T47D (cell line): Measurements from ENCODE around the gene PIK3C3.
"Not testable (repeated sequence)": the region's sequence is repeated elsewhere in the genome, so short reads cannot be mapped to it uniquely, and the experiment has no call there.

ENCODE experiments used
- DNase-seq, 2 experiments: peaks; one replicate each; pipeline versions ENCODE4 v3.0.0 to v3.0.0-alpha.2; 2011 to 2012; ENCODE audit warnings: low read depth in 1 of 2, low spot score in 1 of 2
- JUND ChIP-seq: IDR thresholded peaks from 2 replicates; pipeline ENCODE4 v1.6.1; 2012; ENCODE audit warnings: low read depth
- in situ Hi-C: cut with HindIII; loops from 2 replicates; pipeline ENCODE4 v1.10.0; 2016; ENCODE audit warnings: low sequenced_read_pairs, low pct_unique_long_range_greater_than_20kb

PIK3C3 gene

GRCh38 chr18:42001801-42002200, 46.8 kb downstream of the PIK3C3 start:
- DNase-seq: no peak
- in situ Hi-C loops: no loop called here
- TF ChIP-seq JUND: no peak

- DNase-seq: no peak
- TF ChIP-seq JUND: no peak
- in situ Hi-C loops: no loop called here
Observed at GRCh38 chr18:42004653-42005052, 49.6 kb downstream of the PIK3C3 start.

- no peak for TF ChIP-seq JUND
- DNase-seq: no peak
- in situ Hi-C loops: no loop called here
Observed at GRCh38 chr18:42005782-42006181, 50.7 kb downstream of the PIK3C3 start.

DNA sequence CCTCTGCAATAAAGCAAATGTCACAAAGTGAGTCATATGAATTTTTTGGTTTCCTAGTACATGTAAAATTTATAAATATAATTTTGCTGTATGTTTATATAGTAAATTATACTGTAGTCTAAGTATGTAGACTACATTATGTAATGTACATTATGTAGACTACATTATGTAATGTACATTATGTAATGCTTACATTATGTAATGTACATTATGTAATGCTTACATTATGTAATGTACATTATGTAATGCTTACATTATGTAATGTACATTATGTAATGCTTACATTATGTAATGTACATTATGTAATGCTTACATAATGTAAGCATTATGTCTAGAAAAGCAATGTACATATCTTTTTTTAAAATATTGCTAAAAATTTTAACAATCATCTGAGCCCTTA, 54.4 kb downstream of the PIK3C3 start:
- DNase-seq, in situ Hi-C loops: not testable (repeated sequence)

GRCh38 chr18:42011053-42011452, 56.0 kb downstream of the PIK3C3 start:
- TF ChIP-seq JUND: no peak
- DNase-seq: no peak
- in situ Hi-C loops: no loop called here

- DNase-seq: no peak
- in situ Hi-C loops: no loop called here
- no peak for TF ChIP-seq JUND
Observed at GRCh38 chr18:42018831-42019230, 63.8 kb downstream of the PIK3C3 start.

DNA sequence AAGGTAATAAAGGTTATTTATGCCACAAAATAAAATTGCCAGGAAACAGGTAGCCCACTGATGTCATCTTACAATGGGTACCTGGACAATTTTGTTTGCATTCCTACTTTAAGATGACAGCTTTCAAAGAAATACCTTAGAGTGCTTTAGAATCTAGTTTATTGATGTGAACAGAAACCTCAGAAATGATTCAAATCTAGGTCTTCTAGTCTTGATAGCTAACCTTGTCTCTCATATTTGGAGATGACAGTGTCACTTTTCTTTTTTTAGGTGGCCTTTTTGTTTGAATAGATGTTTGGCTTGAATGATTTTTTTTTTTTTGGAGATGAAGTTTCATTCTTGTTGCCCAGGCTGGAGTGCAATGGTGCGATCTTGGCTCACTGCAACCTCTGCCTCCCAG, 69.1 kb downstream of the PIK3C3 start:
- in situ Hi-C loops: no loop called here
- DNase-seq: no peak
- TF ChIP-seq JUND: no peak

GRCh38 chr18:42025491-42025890, 70.5 kb downstream of the PIK3C3 start:
- DNase-seq: no peak
- TF ChIP-seq JUND: no peak
- in situ Hi-C loops: no loop called here

GRCh38 chr18:42025974-42026625, 71.1 kb downstream of the PIK3C3 start:
- no peak for TF ChIP-seq JUND
- no peak for DNase-seq
- in situ Hi-C loops: no loop called here

DNA sequence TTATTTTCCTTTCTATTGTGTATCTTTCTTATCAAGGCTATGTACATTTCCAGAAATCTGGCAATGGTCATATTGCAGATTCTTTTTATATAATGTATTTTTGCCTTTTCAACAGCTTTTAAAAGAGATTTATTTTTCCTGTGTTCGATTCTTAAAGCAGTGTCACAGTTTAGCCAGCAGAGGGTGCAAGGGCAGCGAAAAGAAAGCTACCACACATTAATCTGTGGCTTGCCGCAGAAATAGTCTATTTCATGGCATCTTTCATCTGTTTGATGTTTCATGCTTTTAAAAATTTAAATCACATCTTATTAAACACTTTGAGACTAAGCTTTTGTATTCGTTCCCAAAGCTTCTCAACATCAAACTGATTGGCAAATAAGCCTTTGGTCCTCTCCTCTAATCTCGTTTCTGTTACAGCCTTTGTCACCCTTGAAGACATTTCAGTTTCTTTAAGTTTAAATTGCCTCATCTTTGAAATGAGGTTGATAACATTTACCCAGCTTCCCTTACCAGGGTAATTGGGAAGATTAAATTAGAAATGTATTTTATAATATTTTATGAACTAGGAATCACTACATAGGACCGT, 73.3 kb downstream of the PIK3C3 start:
- DNase-seq: peak in 1 of 2 experiments; percentile 23
- in situ Hi-C loops: no loop called here
- no peak for TF ChIP-seq JUND

DNA sequence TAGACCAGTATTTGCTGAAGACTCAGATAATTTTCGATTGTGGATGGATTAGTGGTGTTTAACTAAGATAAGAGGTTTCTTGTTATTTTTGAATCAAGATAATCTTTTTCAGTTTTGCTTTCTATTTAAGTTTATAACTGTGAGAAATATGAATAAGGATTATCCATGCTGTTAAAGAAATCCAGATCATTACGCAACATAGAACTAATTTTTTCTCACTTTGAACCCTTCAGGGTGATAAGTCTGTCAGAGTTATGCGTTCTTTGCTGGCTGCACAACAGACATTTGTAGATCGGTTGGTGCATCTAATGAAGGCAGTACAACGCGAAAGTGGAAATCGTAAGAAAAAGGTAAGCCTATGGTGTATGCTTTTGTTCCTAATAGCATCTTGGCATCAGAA, 74.1 kb downstream of the PIK3C3 start:
- in situ Hi-C loops: no loop called here
- TF ChIP-seq JUND: no peak
- no peak for DNase-seq

DNA sequence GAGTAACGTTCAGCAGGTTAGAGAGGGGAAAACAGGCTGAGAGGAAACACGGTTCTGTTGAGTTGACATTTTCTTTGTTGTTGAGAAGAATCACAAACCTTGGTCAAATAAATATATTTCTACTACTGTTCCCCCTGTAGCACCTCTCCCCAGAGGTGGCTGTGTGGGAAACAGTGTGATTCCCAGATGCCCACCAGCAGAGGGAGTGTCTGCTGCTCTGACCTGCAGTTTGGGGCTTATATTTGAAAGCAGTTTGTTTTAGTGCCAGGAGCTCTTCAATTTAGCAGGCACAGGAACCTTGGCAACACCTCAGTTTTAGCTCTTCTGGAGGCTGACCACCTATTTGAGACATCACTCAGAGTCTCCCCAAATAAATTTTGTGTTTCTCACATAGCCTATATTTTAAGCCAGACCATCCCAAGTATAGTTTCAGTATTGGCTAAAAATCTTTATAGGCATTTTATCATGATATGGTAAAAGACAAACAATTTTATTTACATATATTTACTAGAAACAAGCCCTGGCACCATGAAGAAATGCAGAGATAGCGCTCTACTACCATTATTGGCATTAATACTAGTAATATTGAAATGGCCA, 75.7 kb downstream of the PIK3C3 start:
- in situ Hi-C loops: no loop called here
- DNase-seq: peak; percentile 7 to 33
- no peak for TF ChIP-seq JUND

DNA sequence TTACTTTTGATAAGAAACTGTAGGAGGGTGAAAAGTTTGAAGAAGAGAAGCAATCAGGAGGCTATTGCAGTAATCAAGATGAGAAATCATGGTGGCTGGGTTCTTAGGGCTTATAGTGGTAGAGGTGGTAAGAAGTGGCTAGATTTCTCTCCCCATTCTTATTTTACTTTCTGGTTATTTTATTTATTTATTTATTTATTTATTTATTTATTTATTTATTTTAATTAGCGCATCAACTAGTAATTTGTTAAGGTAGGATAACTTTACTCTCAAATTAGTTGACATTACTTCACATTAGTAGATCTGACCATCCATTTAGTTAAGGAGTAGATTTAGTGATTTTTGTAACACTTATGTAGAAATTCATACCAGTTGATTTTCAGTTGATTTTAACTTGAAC, 77.4 kb downstream of the PIK3C3 start:
- in situ Hi-C loops: no loop called here
- no peak for TF ChIP-seq JUND

More for the DNA sequence above, 77.4 kb downstream of the PIK3C3 start:
- DNase-seq: no peak
